ENCODE results near the gene NOS3.
"Not testable (repeated sequence)": the region's sequence is repeated elsewhere in the genome, so short reads cannot be mapped to it uniquely, and the experiment has no call there.

NOS3 gene

DNA sequence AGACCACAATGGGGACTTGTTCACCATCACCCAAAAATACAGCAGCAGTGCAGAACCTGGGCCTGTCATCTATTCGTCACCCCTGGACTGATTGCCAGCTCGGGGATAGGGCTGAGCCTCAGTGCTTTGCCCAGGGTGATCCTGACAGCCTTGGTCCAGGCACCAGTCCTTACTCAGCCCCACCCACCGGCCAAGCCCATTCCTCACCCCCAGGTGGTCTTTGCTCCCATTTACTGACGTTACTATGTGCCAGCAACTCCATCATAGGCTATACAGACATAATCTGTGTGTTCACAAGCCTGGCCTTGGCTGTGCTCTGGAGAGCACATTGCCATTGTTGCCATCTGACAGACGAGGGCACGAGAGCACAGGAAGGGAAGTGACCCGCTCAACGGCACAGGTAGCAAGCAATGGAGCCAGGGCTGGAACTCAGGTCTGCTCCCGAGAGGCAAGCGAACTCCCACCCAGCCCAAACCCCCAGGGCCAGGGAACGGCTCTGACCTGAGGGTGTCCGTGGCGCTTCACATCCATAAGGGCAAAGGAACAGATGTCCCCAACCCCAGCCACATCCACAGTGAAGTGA, 26.6 kb downstream of the NOS3 start:
- DNase-seq (ENCODE audit: low read depth) = no peak

DNA sequence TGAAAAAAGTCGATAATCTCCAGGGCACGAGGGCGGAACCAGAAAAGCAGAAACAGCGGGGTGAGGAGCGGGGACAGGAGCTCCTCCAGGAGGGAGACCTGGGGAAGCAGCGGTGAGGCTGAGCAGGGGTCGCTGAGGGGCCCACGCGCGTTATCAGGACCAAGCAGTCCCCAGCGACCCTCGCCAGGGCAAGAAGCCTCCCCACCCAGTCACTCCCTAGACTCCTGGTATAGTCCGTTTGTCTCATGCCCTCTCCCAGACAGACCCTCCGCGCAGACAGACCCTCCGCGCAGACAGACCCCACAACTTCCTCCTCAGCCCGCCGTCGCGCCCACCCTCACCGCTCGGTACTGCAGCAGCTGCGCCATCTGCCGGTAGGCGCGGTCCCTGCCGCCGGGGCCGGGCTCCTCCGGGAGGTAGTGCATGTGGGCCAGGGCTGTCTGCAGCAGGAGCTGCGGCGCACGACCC, 27.2 kb downstream of the NOS3 start:
- DNase-seq (ENCODE audit: low read depth) = peak; percentile 42

DNA sequence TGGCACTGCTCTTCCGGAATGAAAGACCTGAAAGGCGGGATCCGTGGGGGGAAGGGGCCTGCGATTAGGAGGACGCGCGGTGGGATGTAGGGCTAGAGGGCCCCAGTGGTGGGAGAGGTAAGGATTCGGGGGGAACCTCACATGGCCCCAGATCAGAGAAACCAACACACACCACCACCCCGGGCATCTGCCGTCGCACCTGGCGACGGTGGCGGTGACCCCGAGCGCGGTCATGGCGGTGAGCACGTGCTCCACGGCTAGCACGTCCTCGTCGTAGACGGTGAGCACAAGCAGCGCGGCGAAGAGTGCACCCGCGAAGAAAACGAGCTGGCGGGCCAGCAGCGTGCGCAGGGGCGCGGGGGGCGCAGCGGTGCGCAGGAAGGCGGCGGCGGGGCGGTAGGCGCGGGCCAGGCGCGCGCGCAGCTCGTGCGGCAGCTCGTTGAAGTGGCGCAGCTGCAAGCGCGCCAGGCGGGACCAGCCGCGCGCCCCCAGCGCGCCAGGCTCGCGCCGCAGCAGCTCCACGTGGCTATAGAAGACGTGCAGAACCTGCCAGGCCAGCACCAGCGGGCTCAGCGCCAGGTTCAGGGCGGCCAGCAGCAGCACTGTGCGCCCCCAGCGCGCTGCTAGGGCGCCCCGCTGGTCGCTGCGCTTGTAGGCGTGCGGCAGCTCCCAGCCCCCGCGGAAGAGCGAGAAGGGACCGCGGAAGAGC, 27.8 kb downstream of the NOS3 start:
- peak; percentile 23 for DNase-seq (ENCODE audit: low read depth)

DNA sequence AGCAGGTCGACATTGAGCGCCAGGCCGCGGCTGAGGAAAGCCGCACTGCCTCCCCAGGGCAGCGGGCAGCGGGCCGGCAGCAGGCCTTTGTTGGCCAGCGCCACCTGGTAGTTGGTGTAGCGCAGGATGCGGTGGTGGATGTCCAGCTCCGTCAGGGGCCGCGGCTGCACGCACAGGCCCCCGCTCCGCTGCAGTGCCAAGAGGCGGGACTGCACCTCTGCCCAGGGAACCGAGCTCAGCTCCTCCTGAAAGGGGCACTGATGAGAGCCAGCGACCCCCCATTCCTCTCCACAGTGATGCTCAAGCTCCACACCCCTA, 28.3 kb downstream of the NOS3 start:
- no peak for DNase-seq (ENCODE audit: low read depth)

DNA sequence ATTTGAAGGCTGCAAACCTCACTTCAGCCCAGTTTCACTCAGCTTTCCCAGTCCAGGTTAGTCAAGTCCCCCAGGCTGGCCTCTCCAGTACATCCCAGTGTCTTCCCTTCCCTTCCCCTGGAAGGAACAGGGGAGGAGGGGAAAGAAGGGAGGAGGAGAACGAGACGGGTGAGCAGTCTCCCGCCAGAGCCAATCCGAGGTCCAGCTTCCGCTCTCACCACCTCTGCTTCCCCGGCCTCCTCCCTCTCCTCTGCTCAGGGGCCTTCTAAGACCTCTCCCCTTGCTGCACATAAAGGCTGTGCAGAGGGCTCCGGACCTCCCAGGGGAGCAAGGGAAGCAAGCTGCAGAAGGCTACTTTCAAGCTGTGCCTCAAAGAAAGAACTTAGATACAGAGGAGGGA, 29.4 kb downstream of the NOS3 start:
- no peak for DNase-seq (ENCODE audit: low read depth)

DNA sequence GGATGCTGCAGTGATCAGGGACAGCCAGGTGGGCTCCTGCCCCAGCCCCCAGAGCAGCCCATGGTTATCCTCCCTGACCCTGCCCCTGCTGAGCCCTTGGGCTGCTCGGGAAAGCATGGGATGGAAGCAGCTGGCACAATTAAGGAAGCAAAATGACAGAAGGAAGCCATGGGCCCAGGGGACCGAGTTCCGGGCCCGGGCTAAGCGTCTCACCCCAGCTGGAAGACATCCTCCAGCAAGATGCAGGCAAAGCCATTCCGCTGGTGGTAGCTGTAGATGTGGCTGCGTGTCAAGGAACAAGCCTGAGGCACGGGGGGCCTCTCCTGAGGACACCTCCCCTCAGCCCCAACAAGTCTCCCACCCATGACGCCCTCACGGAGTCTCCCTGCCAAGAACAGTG, 32.4 kb downstream of the NOS3 start:
- no peak for DNase-seq (ENCODE audit: low read depth)

DNA sequence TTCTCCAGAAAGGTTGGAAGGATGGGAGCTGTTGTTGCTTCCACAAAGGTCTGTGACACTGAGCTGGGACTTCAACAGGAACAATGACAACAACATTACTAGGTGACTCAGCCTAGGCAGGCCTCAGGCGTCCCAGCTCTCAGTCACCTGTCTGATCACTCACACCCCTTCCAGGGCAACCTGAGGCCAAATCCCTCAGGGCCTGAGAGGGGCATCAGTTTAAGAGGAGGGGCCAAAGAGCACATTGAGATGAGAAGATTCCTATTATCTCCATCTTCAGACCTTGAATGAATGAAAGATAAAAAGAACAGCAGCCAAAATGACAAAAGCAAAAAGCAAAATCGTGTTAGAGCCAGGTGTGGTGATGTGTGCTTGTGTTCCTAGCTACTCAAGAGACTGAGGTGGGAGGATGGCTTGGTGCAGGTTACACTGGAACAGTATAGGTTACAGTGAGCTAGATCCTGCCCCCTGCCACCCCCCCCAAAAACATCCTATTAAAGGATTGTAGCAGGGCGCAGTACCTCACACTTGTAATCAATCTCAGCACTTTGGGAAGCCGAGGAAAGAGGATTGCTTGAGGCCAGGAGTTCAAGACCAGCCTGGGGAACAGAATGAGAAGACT, 33.7 kb downstream of the NOS3 start, which contains the start of gene ATG9B:
TSS of gene ATG9B (minus strand) at position 60 of the 622 bp plus-strand sequence. CDS start 71 bp downstream, outside the sequence.
- no peak for DNase-seq (ENCODE audit: low read depth)

DNA sequence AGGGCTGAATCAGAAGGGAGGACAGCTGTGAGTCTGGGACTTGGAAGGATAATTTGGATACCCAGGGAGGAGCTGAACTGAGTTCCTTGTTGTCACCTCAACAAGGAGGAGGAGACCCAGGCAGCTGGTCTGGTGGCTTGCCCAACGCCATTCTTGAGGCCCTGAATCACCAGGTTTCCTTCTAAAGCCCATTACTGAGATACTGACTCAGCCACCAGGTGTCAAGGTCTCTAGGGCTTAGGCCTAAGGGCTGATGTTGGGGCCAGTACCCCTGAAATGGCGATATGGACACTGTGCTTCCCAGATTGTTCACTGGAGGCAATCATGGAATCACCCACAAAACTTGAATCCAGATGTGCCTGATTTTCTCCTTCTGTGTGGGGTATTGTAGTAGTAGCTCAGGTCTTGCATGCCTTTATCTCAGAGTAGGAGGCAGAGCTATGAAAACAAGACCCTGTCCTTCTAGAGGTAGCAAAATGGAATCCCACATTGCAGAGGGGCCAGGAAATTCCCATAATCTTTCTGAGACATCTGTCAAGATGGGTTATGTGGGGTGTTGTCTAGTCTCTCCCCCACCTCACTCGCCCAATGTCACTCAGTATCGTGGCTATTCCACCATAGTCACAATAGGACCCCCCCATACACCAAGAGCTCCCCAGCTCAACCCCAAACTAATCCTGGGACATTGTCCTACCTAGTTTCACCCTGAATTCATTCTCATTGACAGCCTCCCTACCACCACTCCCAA, 35.3 kb downstream of the NOS3 start:
- DNase-seq (ENCODE audit: low read depth) = peak; percentile 40

DNA sequence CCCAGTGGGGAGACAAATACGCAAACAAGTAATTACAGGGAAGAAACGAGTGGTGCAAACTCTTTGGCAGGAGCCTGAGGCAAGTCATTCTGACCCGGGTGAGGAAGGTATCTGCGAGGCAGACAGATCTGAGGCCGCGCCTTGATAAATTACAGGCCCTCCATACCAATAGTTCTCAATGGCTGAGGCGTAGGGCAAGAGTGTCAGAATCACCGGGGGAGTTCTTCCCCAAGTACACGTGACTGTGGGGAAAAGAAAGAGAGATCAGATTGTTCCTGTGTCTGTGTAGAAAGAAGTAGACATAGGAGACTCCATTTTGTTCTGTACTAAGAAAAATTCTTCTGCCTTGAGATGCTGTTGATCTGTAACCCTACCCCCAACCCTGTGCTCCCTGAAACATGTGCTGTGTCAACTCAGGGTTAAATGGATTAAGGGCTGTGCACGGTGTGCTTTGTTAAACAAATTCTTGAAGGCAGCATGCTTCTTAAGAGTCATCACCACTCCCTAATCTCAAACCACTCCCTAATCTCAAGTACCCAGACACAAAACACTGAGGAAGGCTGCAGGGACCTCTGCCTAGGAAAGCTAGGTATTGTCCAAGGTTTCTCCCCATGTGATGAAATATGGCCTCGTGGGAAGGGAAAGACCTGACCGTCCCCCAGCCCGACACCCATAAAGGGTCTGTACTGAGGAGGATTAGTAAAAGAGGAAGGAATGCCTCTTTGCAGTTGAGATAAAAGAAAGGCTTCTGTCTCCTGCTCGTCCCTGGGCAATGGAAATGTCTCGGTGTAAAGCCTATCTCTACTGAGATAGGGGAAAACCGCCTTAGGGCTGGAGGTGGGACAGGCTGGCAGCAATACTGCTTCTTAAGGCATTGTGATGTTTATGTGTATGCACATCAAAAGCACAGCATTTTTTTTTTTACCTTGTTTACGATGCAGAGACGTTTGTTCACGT, 36.2 kb downstream of the NOS3 start:
- DNase-seq (ENCODE audit: low read depth) = not testable (repeated sequence)

DNA sequence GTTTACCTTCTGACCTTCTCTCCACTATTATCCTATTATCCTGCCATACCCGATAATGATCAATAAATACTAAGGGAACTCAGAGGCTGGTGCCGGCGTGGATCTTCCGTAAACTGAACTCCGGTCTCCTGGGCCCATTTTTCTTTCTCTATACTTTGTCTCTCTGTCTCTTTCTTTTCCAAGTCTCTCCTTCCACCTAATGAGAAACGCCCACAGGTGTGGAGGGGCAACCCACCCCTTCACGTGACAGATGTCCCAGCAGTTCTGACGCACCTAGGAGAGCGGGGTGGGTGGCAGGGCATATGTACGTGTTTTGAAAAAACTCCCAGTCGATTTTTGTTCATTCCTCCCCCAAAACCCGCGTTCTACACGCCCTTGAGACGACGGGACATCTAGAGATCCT, 36.9 kb downstream of the NOS3 start:
- not testable (repeated sequence) for DNase-seq (ENCODE audit: low read depth)

DNA sequence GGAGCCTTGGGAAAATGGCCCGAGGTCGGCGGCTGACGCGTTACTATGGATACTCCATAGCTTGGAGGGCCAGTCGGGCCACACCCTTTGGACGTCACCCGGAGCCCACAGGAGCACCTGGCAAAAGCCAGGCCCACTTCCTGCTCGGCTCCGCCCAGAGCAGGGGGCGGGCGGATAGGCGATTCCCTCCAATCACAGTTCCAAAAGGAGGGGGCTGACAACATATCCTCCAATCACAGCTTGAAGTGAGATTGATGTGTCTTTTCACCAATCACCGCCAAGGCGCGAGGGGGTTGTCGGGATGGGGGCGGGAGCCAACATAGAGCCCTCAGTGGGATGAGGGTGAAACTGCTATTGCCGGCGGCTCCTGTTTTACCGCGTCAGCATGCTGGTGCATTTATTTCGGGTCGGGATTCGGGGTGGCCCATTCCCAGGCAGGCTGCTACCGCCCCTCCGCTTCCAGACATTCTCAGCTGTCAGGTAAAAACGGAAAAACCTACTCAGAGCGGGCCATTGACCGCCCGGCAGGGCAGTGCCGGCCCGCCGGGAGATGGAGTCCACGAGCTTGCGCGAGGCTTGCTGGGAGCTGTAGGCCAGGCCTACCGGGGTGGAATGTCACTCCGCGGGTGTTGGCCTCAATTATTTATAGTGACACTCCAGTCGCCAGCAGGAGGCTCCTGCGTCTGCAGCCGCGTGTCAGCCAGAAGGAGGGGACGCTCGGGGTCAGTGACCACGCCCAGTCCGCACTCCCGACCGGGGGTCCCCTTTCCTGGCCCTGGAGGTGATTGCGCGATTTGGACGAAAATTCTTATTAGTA, 37.5 kb downstream of the NOS3 start, which contains the start of gene ABCB8:
TSS of gene ABCB8 (plus strand) at position 320 of the 817 bp plus-strand sequence. CDS start at position 386, 66 bp downstream.
- peak; percentile 99 for DNase-seq (ENCODE audit: low read depth)

DNA sequence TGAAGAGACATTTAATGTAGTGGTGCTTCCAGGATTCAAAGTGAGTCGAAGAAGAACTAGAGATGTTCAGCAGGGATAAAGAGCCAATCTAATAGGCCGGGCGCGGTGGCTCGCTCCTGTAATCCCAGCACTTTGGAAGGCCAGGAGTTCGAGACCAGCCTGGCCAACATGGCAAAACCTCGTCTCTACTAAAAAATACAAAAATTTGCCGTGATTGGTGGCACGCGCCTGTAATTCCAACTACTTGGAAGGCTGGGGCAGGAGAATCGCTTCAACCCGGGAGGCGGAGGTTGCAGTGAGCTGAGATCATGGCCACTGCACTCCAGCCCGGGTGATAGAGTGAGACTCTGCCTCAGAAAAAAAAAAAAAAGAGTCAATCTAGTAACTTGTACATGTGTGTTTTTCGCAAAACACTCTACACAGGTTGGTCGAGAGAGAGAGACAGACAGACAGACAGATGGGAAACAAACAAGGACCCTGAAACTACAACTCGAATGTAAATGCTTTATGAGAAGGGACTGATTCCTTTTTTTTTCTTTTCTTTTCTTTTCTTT, 38.2 kb downstream of the NOS3 start:
- no peak for DNase-seq (ENCODE audit: low read depth)

DNA sequence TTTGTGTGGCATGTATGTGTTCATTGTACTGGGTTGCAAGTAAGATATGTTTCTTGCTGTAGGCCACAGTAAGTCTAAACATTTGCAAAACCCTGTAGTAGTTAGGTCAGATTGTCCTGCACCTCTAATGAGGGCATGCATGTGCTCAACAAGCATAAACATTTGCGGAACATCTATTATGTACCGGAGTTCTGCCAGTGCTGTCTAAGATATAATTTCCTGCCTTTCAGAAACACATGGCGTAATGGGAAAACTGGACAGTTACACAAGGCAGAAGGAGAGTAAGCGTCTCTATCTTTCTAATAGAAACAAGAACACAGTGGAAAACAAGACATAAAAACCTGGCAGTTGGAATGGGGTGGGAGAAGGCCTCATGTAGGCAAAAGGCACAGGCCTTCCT, 40.2 kb downstream of the NOS3 start:
- no peak for DNase-seq (ENCODE audit: low read depth)

DNA sequence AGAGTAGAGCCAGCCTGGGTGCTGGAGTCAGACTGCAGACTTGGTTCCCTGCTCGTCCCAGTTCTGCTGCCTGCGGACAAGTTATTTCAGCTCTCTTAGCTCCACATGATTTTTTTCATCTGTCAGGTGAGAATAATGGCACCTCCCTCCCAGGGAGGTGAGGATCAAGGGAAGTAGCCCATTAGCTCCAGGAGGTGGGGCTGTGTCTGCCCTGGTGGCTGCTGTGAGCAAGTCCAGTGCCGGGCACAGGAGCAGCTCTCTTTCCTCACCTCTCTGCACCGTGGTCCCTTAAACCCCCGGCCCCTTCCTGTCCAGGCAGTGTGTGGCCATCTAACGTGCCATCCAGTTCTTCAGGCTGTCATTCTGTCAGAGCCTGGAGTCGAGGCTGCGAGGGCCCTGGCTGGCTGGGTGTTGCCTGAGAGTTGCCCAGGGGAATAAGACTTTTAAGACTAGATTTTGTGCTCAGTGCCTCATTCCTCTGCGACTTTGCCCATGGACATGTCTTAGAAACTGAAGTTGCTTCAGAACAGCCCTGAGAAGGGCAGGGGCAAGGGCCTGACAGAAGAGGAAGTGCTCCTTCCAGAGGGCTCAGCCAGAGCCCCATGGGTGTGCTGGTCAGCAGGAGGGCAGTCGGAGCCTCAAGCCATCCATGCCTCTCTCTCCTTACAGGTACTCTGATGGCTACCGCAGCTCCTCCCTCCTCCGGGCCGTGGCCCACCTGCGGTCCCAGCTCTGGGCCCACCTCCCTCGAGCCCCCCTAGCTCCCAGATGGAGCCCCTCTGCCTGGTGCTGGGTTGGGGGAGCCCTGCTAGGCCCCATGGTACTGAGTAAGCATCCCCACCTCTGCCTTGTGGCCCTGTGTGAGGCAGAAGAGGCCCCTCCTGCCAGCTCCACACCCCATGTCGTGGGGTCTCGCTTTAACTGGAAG, 42.4 kb downstream of the NOS3 start:
- no peak for DNase-seq (ENCODE audit: low read depth)

DNA sequence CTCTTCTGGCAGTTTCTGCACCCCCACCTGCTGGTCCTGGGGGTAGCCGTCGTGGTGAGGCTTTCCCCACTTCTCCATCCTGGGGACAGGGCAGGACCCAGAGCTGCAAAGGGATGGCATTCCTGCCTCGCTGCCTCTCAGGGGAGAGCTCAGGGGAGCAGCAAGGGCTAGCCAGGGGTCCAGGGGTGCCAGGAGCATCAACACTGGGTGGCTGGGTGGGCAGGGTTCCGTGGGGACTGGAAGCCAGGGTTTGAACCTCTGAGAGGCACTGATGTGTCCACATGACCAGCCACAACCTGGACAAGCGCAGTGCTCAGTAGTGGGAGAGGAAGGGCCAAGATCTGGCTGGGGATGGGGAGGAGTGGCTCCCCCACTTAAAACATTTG, 43.0 kb downstream of the NOS3 start:
- no peak for DNase-seq (ENCODE audit: low read depth)

DNA sequence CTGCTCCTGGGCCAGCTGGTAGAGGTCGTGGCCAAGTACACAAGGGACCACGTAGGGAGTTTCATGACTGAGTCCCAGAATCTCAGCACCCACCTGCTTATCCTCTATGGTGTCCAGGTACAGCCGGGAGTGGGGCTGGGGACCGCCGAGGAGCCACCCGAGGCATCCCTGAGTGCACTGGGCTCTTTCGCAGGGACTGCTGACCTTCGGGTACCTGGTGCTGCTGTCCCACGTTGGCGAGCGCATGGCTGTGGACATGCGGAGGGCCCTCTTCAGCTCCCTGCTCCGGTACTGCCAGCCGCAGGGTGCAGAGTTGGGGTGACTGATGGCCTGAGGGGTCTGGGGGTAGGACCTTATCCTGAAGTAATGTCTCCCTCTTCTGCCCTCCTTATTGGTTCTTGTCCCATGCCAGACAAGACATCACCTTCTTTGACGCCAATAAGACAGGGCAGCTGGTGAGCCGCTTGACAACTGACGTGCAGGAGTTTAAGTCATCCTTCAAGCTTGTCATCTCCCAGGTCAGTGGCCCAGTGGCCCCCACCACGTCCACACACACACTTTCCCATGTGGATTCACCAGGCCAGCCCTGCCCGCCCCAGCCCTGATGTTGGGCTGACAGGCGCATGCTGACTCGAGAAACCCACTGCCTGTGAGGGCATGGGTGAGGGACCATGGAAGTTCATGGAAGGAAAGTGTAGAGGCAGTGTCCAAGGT, 43.7 kb downstream of the NOS3 start:
- DNase-seq (ENCODE audit: low read depth) = no peak

DNA sequence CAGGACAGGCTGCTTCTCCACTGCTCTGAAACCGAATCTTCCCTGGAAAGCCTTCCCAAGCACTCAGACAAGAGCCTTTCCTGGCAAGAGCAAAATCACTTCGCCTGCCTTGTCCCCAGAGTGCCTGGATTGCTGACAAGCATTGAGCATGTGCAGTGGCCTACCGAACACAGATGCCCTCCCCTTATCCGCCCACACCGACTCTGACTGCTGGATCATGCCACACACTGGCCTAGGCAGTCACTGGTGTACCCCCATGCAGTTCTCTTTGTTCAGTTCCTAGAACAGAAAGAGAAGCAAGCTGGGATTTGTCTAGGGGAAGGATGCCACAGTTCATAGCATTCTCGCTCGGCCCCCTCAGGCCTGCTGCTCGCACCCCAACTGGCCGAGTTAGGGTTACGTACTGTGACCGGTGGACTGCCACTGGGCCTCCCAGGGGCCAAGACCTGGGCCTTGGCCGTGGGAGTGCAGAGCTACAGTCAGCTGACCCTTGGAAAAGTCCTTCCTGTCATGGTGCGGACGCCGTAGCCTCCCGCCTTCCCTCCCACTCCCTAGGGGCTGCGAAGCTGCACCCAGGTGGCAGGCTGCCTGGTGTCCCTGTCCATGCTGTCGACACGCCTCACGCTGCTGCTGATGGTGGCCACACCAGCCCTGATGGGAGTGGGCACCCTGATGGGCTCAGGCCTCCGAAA, 44.4 kb downstream of the NOS3 start:
- no peak for DNase-seq (ENCODE audit: low read depth)

DNA sequence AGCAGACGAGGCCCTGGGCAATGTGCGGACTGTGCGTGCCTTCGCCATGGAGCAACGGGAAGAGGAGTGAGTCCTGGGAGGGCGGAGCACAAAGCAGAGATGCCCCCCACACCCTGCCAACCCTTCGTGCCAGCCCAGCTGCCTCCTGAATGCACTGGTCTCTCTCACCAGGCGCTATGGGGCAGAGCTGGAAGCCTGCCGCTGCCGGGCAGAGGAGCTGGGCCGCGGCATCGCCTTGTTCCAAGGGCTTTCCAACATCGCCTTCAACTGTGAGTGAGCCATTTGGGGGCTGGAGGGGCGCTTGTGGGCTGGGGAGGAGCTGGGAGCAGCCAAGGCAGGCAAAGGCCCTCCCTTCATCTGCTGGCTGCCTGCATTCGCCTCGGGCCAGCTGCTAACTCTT, 45.1 kb downstream of the NOS3 start:
- DNase-seq (ENCODE audit: low read depth) = no peak

Data from iris pigment epithelial cell (primary cell).